T47D (cell line): ENCODE data around the gene KLF13.

ENCODE experiments used
- DNase-seq, 2 experiments: peaks; one replicate each; pipeline versions ENCODE4 v3.0.0 to v3.0.0-alpha.2; 2011 to 2012; ENCODE audit warnings: low read depth in 1 of 2, low spot score in 1 of 2
- JUND ChIP-seq: IDR thresholded peaks from 2 replicates; pipeline ENCODE4 v1.6.1; 2012; ENCODE audit warnings: low read depth
- in situ Hi-C: cut with HindIII; loops from 2 replicates; pipeline ENCODE4 v1.10.0; 2016; ENCODE audit warnings: low sequenced_read_pairs, low pct_unique_long_range_greater_than_20kb

KLF13 gene

GRCh38 chr15:31335989-31336592 is 9.5 kb downstream of the KLF13 start:
- TF ChIP-seq JUND, result no peak
- DNase-seq, result no peak
- in situ Hi-C loops, result no loop called here

GRCh38 chr15:31336593-31337295 is 10.1 kb downstream of the KLF13 start:
- in situ Hi-C loops, result no loop called here
- no peak for DNase-seq
- no peak for TF ChIP-seq JUND

- no peak for TF ChIP-seq JUND
- in situ Hi-C loops, result no loop called here
- DNase-seq, result no peak
Measured at GRCh38 chr15:31337352-31338031, 10.9 kb downstream of the KLF13 start.

GRCh38 chr15:31338318-31338878 is 11.8 kb downstream of the KLF13 start:
- DNase-seq, result no peak
- in situ Hi-C loops, result no loop called here
- no peak for TF ChIP-seq JUND

- no peak for DNase-seq
- in situ Hi-C loops, result no loop called here
Measured at GRCh38 chr15:31338879-31339557, 12.4 kb downstream of the KLF13 start.

GRCh38 chr15:31339558-31339895 is 12.9 kb downstream of the KLF13 start:
- in situ Hi-C loops, result no loop called here
- no peak for TF ChIP-seq JUND
- no peak for DNase-seq

More at GRCh38 chr15:31338879-31339557, 12.4 kb downstream of the KLF13 start:
- no peak for TF ChIP-seq JUND

- no peak for TF ChIP-seq JUND
- in situ Hi-C loops, result no loop called here
- no peak for DNase-seq
Measured at GRCh38 chr15:31340047-31340446, 13.4 kb downstream of the KLF13 start.

GRCh38 chr15:31340592-31340991 is 14.0 kb downstream of the KLF13 start:
- in situ Hi-C loops, result no loop called here
- DNase-seq, result no peak
- TF ChIP-seq JUND, result no peak

- DNase-seq, result no peak
- TF ChIP-seq JUND, result no peak
- in situ Hi-C loops, result no loop called here
Measured at GRCh38 chr15:31341071-31341470, 14.4 kb downstream of the KLF13 start.

- DNase-seq, result no peak
- in situ Hi-C loops, result no loop called here
- no peak for TF ChIP-seq JUND
Measured at GRCh38 chr15:31341496-31342195, 15.0 kb downstream of the KLF13 start.

GRCh38 chr15:31342381-31342780 is 15.7 kb downstream of the KLF13 start:
- no peak for DNase-seq
- TF ChIP-seq JUND, result no peak
- in situ Hi-C loops, result no loop called here

- no peak for DNase-seq
- in situ Hi-C loops, result no loop called here
- TF ChIP-seq JUND, result no peak
Measured at GRCh38 chr15:31342781-31343626, 16.4 kb downstream of the KLF13 start.
